Erythroblast (primary cell): ENCODE measurements around the gene CYB5R4.

Source experiments
- GATA1 ChIP-seq: IDR thresholded peaks from 2 replicates; pipeline ENCODE4 v1.6.1; 2011; ENCODE audit warnings: low read depth, mild to moderate bottlenecking, control low read depth, low read length, moderate library complexity
- POLR2A ChIP-seq: IDR thresholded peaks from 2 replicates; pipeline ENCODE4 v1.6.1; 2011; ENCODE audit warnings: mild to moderate bottlenecking, low read length

DNA sequence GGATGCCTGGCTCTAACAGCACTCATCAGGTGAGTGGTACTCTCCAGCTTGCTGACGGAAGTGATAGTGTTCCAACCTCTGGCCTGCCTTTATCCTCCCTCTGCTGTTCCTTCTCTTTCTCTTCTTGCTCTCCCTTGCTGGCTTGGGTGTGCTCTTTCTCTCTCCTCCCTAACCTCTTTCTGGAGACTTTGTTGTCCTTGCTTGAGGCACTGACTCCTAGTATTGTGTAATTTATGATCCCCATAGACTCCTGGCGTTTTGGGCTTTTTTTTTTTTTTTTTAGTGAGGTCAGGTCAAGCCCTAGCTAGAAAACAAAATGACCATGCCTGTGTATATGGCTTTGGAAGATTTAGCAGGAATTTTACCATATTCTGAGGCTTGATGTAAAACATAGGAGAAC, 89.4 kb downstream of the CYB5R4 start:
- TF ChIP-seq POLR2A (no peak), GATA1 (no peak)
